ENCODE data around the gene TPCN2. TPM values are rescaled to one million over a fixed set of nuclear protein-coding genes. Genes with fewer than 3 reads are reported as not detected.

The TPCN2 gene
- total RNA-seq, 1 donor from 2014 or later, result 4.5 TPM

GRCh38 chr11:69150175-69150574 lies 101.4 kb downstream of the TPCN2 start:
- Histone ChIP-seq H3K4me3 (ENCODE audit: low read depth, low read length) (no peak overlapping the region), H3K36me3 (ENCODE audit: control insufficient read depth, insufficient read depth, low read length) (no peaks in the 10 kb centered on the region), H3K27me3 (ENCODE audit: control insufficient read depth, insufficient read depth, low read length) (no peaks in the 10 kb centered on the region)
- DNase-seq (ENCODE audit: low read depth) (no peak), FAIRE-seq (no peak)
- TF ChIP-seq, protein P1, sequence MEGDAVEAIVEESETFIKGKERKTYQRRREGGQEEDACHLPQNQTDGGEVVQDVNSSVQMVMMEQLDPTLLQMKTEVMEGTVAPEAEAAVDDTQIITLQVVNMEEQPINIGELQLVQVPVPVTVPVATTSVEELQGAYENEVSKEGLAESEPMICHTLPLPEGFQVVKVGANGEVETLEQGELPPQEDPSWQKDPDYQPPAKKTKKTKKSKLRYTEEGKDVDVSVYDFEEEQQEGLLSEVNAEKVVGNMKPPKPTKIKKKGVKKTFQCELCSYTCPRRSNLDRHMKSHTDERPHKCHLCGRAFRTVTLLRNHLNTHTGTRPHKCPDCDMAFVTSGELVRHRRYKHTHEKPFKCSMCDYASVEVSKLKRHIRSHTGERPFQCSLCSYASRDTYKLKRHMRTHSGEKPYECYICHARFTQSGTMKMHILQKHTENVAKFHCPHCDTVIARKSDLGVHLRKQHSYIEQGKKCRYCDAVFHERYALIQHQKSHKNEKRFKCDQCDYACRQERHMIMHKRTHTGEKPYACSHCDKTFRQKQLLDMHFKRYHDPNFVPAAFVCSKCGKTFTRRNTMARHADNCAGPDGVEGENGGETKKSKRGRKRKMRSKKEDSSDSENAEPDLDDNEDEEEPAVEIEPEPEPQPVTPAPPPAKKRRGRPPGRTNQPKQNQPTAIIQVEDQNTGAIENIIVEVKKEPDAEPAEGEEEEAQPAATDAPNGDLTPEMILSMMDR (IDR thresholded peaks at IDR 0.05; ENCODE audit: insufficient read depth, low read length, severe bottlenecking), result no peak

GRCh38 chr11:69151836-69152235 lies 103.1 kb downstream of the TPCN2 start:
- H3K4me3 ChIP-seq (ENCODE audit: low read depth, low read length), result no peak overlapping the region
- DNase-seq (ENCODE audit: low read depth), result no peak
- H3K27me3 ChIP-seq (ENCODE audit: control insufficient read depth, insufficient read depth, low read length), result no peaks in the 10 kb centered on the region
- no peaks in the 10 kb centered on the region for H3K36me3 ChIP-seq (ENCODE audit: control insufficient read depth, insufficient read depth, low read length)
- TF ChIP-seq, protein P1 (IDR thresholded peaks at IDR 0.05; ENCODE audit: insufficient read depth, low read length, severe bottlenecking), result no peak
- no peak for FAIRE-seq

DNA sequence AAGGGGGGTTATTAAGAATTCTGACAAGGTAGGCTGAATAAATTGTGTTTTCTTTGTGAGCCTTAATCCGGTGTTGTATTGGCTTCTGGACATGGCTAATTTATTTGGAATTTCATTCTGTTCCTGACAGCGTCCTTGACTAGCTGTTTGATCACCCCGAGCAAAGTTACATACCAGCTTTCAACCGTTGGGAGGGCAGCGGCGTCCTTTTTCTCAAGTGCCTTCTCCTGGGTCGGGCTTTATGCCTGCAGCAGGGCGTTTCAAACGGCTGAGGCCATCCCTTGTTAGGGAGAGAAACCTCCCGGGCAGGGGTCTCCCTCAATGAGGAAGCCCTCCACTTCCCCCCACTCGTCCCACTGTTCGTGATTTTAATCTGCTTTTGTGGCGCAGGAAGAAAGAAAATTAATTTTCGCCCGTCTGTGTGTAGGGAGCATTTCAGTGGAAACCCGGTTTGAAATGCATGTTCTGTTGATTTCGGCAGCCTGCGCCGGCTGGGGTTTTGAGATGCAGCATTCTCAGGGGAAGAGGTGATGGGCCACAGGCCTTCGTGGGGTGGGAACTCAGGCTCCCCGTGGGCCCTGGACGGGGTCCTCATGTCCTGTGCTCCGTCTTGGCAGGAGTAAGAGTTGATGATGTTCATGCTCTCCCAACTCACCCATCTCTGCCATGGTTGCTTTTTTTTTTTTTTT lies 104.1 kb downstream of the TPCN2 start:
- Histone ChIP-seq H3K36me3 (ENCODE audit: control insufficient read depth, insufficient read depth, low read length) (no peaks in the 10 kb centered on the region), H3K4me3 (ENCODE audit: low read depth, low read length) (no peak overlapping the region), H3K27me3 (ENCODE audit: control insufficient read depth, insufficient read depth, low read length) (no peaks in the 10 kb centered on the region)
- FAIRE-seq (no peak), DNase-seq (ENCODE audit: low read depth) (no peak)
- TF ChIP-seq, protein P1 (IDR thresholded peaks at IDR 0.05; ENCODE audit: insufficient read depth, low read length, severe bottlenecking), result no peak

- Histone ChIP-seq H3K36me3 (ENCODE audit: control insufficient read depth, insufficient read depth, low read length) (no peaks in the 10 kb centered on the region), H3K27me3 (ENCODE audit: control insufficient read depth, insufficient read depth, low read length) (peaks cover under 1% of the 10 kb centered on the region), H3K4me3 (ENCODE audit: low read depth, low read length) (no peak overlapping the region)
- no peak for DNase-seq (ENCODE audit: low read depth)
- FAIRE-seq, result no peak
- TF ChIP-seq, protein P1 (IDR thresholded peaks at IDR 0.05; ENCODE audit: insufficient read depth, low read length, severe bottlenecking), result no peak
These were observed 104.9 kb downstream of the TPCN2 start for GRCh38 chr11:69153661-69154060.

DNA sequence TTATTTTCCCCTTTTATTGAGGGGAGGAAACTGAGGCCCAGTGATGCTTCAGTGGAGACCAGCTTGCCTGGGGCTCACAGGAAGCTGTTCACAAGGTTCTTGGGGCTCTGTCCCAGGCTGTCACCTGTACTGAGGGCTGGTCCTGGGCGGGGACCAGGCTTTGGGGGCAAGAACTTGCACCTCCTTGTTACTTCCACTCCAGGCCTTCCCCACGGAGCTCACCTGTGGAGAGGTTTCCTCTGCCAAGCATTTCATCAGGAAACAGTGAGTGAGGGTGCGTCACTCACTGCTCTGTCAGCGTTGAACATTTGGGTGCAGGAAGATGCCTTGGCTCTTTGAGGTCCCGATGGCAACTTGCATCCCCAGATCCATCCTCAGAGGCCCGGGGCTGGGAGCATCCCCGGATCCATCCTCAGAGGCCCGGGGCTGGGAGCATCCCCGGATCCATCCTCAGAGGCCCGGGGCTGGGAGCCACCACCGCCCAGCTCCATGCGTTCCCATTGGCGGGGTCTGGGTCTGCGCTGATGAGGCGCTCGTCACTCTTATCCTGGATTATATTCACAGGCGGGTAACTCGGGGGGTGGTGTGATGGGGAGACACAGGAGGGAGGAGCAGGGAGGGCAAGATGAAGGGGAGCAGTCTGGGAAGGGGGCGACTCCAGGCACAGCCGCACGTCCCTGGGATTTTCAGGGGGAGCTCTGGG lies 105.6 kb downstream of the TPCN2 start:
- FAIRE-seq, result no peak
- H3K4me3 ChIP-seq (ENCODE audit: low read depth, low read length), result no peak overlapping the region
- no peaks in the 10 kb centered on the region for H3K36me3 ChIP-seq (ENCODE audit: control insufficient read depth, insufficient read depth, low read length)
- no peak for DNase-seq (ENCODE audit: low read depth)
- TF ChIP-seq, protein P1 (IDR thresholded peaks at IDR 0.05; ENCODE audit: insufficient read depth, low read length, severe bottlenecking), result no peak
- peaks cover 2% of the 10 kb centered on the region for H3K27me3 ChIP-seq (ENCODE audit: control insufficient read depth, insufficient read depth, low read length)

All from bronchial epithelial cell (primary cell).